HS-5 (cell line): ENCODE data around the gene MEGF6.

Source experiments
- DNase-seq: peaks from one replicate; pipeline ENCODE4 v3.0.0-alpha.2; 2012; ENCODE audit warnings: low read depth

The MEGF6 gene

GRCh38 chr1:3469104-3469848, 142.0 kb downstream of the MEGF6 start:
- no peak for DNase-seq

- DNase-seq, result no peak
Observed at GRCh38 chr1:3468236-3469103, 142.8 kb downstream of the MEGF6 start.

- DNase-seq, result no peak
Observed at GRCh38 chr1:3467096-3468036, 143.9 kb downstream of the MEGF6 start.

GRCh38 chr1:3466366-3467075, 144.8 kb downstream of the MEGF6 start:
- no peak for DNase-seq

GRCh38 chr1:3465935-3466321, 145.4 kb downstream of the MEGF6 start:
- no peak for DNase-seq

- no peak for DNase-seq
Observed at GRCh38 chr1:3465091-3465934, 146.0 kb downstream of the MEGF6 start.

- DNase-seq, result no peak
Observed at GRCh38 chr1:3464649-3465025, 146.7 kb downstream of the MEGF6 start.

- DNase-seq, result no peak
Observed at GRCh38 chr1:3463891-3464648, 147.2 kb downstream of the MEGF6 start.

GRCh38 chr1:3463408-3463863, 147.9 kb downstream of the MEGF6 start:
- no peak for DNase-seq

GRCh38 chr1:3463013-3463385, 148.3 kb downstream of the MEGF6 start:
- no peak for DNase-seq

GRCh38 chr1:3462356-3463012, 148.8 kb downstream of the MEGF6 start:
- DNase-seq, result no peak

- DNase-seq, result no peak
Observed at GRCh38 chr1:3461934-3462275, 149.4 kb downstream of the MEGF6 start.

GRCh38 chr1:3461238-3461933, 149.9 kb downstream of the MEGF6 start:
- DNase-seq, result no peak

- no peak for DNase-seq
Observed at GRCh38 chr1:3460672-3461131, 150.6 kb downstream of the MEGF6 start.

GRCh38 chr1:3459940-3460671, 151.2 kb downstream of the MEGF6 start:
- no peak for DNase-seq

- no peak for DNase-seq
Observed at GRCh38 chr1:3459051-3459908, 152.0 kb downstream of the MEGF6 start.
